NCI-H2107 (cell line): ENCODE data around the gene SOX5.

Experiments
- DNase-seq: peaks from one replicate; lab custom pipeline; 2025; lab: John Stamatoyannopoulos, UW

The SOX5 gene

GRCh38 chr12:23596568-23596967 lies 352.9 kb downstream of the SOX5 start:
- DNase-seq, result no peak

DNA sequence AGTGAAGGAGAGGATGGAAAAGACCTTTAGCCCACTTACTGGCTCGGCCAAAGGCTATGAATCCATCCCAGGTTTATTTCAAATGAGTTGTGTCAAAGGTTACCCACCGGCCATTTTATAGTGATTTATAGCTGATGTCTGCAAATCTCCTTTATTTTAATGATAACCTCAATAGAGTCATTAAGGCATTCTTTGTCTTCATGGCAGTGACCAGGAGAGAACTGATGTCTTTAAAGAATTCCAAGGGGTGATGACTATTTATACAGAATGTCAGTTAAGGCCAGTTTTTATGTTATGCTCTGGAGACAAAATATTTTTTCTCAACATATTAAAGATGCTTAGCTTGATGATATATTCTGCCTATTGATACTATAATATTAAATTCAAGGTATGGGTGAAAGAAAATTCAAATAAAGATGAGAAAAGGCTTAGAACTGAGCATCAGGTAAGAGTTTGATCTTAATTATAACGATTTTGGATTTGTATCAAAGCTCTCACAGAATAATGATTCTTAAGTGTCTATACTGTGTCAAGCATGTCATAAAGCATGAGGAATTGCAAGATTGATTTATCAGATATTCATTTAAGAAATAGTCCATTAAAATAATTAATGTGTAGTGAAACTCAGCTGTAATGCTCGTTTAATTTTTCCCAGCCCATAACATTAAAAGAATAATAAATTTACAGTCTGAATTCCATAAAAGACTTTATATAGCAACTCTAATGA lies 361.5 kb downstream of the SOX5 start:
- no peak for DNase-seq

DNA sequence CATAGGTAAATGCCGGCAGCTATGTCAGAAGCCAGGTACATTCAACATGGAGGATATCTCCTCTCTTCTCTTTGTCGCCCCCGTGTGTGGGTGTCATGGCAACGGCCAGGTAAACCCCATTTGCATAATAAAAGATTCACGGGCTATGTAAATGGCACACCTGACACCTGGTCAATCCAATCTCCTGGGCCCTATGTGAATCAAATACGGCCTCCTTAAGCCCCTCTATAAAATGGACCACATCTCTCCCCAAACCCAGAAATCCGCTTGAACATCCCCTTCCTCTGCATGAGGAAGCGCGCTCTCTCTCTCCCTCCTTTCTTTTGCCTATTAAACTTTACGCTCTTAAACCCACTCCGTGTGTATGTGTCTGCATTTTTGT lies 363.7 kb downstream of the SOX5 start:
- no peak for DNase-seq

- no peak for DNase-seq
These were observed 364.2 kb downstream of the SOX5 start for GRCh38 chr12:23585156-23585781.

DNA sequence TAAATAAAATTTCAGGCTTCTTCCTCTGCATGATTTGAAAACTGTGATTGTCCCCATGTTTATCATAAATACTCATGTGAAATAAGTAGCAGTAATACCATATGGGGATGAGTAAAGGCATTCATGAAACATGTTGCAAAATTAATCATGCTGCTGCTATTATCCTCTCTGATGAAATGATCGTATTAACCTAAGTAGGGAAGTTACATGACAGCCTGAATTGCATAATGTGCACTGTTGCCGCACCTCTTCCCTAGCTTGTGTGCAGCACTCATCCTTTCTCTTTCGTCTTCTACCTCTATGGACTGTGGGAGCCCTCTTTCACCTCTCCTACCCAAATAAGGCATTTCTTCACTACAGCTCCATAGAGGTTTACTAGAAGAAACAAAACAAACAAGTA lies 367.6 kb downstream of the SOX5 start:
- DNase-seq, result no peak

DNA sequence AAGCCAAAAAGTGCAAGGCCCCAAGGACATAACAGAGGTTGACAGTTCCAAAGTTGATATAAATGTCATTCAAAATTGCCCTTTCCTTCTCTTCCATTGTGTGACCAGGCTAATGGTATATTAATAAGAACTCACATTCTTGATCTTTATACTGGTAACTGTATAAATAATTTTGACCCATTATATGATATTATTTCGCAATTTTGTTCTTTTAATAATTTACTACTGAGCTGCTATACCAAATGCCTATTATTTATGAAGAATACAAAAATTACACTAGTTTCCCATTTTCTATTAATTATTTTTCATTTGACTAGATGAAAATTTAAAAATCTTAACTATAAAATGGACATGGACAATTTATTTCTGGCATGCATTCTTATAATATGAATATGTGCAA lies 370.2 kb downstream of the SOX5 start:
- no peak for DNase-seq

DNA sequence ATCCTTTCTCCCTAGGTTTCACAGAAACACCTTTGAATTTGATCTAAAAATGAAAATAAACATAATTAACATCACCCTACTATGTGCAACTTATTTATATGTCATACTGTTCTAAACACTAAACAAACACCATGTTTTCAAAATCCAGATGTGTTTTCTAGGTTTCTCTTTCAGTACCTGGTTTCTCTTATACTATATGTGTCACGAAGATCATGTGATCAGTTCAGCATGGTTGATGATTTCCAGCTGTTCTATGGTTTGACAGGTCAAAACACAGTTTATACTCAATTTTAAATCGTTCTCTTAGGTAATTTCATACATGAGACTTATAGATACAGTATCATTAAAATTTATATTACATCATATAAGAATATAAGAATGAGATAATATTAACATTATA lies 373.1 kb downstream of the SOX5 start:
- no peak for DNase-seq

DNA sequence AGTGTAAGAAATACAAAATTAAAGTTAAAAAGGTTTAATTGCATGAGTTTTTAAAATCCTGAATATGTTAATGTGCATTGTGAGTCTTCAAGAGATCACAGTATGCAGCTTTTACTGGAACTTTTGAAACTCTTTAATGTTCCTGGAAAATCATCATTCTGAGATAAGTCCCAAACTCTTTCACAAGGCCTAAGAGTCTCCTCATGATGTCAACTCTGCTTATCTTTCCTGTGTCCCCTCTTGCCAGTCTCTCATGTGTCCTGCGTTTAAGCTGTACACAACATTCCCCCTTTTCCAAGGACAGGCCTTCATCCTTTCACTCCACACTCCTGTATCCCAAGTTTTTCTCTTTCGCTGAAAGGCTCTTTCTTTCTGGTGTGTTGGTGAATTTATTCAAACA lies 380.1 kb downstream of the SOX5 start:
- DNase-seq, result no peak

DNA sequence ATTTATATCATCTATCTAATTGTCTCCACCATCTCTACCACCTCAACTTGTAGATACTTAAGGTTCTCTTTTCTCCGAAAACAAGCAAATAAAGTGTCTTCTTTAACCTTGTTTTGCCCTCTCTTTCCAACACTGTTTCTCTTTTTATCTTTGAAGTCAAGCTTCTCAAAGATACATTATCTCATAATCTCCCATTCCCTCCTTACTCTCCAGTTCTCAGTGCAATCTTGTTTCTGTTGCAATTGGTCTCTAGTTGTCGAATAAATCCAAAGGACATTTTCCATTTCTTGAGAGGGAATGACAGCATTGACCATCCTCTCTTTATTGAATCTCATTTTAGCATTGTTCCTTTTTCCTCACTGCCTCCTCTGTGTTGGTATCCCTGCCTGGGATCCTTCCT lies 383.3 kb downstream of the SOX5 start:
- DNase-seq, result no peak

- no peak for DNase-seq
These were observed 384.9 kb downstream of the SOX5 start for GRCh38 chr12:23564451-23565152.

- no peak for DNase-seq
These were observed 387.8 kb downstream of the SOX5 start for GRCh38 chr12:23561364-23562345.

DNA sequence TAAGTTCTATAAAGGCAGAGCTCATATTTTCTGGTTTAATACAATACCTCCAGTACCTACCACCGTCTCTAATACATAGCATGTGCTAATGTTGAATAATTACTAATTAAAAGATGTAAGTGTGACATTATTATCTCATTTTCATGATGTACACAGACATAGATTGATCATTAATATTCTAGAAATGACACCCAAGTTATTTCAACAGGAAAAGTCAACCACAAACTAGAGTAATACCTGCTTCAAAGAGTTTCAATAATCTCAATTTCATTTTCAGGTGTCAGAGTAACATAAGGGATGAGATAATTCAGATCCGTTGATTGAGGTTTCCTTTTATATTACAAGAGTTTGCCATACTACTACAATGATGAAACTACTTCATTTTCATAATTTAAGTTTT lies 388.9 kb downstream of the SOX5 start:
- no peak for DNase-seq

- DNase-seq, result no peak
These were observed 390.2 kb downstream of the SOX5 start for GRCh38 chr12:23559268-23559753.

- DNase-seq, result no peak
These were observed 392.8 kb downstream of the SOX5 start for GRCh38 chr12:23556661-23557060.

DNA sequence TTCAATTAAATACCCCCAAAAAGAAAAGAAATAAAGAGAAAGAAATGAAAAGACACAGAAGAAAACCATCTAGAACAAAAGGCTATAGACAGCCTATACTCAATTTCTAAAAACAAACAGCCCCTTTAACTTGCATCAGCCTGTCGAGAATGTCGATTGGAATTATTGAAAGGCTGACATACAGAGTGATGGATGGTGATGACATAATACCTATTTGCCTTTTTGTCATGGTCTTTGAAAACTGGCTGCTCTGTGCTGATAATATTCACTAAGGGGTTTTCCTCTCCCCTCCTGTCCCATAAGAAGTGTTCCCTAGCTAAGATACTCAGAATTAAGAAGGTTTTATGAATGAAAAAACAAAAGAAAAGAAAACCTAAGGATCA lies 393.7 kb downstream of the SOX5 start:
- DNase-seq, result no peak

DNA sequence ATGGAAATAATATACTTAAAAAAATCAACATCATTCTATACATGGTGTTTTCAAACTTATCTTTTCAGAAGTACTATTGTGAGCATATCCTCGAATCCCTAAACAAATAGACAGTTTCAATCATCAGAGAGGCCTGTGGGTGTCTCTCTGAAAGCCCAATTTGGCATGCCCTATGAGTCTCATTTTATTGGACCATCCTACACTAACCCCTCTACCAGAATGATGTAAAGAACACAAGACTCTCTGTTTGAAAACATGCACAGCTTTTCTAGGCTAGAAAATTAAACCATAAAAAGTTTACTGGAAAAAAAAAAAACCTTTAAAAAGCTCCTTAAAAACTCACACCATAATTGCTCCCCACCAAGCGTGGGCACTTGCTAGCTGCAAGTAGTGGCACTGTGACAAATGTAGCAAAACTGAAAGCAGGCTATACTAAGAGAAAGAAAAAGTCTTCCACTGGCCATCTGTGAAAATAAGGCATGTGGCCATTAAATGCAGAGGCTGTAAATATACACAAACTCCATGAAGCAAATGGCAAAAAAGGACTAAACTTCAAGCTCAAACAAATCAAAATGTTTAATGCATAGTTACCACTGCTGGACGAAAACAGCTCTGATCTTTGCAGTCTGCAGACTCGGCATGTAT lies 394.2 kb downstream of the SOX5 start:
- DNase-seq, result no peak

GRCh38 chr12:23552417-23552816 lies 397.1 kb downstream of the SOX5 start:
- DNase-seq, result no peak

- DNase-seq, result no peak
These were observed 398.7 kb downstream of the SOX5 start for GRCh38 chr12:23550753-23551152.

- DNase-seq, result no peak
These were observed 400.7 kb downstream of the SOX5 start for GRCh38 chr12:23548742-23549141.

DNA sequence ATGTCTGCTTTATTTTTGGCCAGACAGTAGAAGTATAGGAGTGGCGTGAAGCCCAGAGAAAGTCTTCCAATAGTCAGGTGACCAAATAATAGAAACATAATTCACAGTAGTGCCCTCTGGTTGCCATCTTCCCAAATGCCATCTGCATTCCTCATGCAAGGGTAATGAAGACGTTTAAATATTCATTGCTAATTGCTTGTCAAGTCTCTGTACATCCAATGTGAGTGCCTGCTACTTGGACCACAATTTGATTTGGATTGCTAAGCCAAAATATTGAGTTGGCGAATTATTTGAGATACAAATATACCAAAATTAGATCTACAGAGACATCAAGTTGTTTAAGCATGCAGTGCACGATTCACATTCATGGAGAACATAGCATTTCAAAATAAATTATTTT lies 402.7 kb downstream of the SOX5 start:
- no peak for DNase-seq

- DNase-seq, result no peak
These were observed 405.7 kb downstream of the SOX5 start for GRCh38 chr12:23543767-23544166.

GRCh38 chr12:23542187-23542586 lies 407.3 kb downstream of the SOX5 start:
- DNase-seq, result no peak
